Parathyroid adenoma (tissue), 2 donors: ENCODE results near the gene ATP6V1F.

Experiments
- H2AFZ ChIP-seq: fragments of 300-600 bp; sonication (generic); one replicate; pipeline ENCODE4 v1.7.0; 2017; ENCODE audit warnings: antibody characterized with exemption, mild to moderate bottlenecking
- H3K27ac ChIP-seq: fragments of 300-600 bp; sonication (generic); one replicate; pipeline ENCODE4 v1.7.0; 2017
- H3K27me3 ChIP-seq: fragments of 300-600 bp; sonication (generic); one replicate; pipeline ENCODE4 v1.7.0; 2017; ENCODE audit warnings: low read length; ENCODE audit not compliant: control insufficient read depth, insufficient read depth
- H3K36me3 ChIP-seq: fragments of 300-600 bp; sonication (generic); one replicate; pipeline ENCODE4 v1.7.0; 2017; ENCODE audit warnings: low read length; ENCODE audit not compliant: control insufficient read depth, insufficient read depth
- H3K4me1 ChIP-seq: fragments of 300-600 bp; sonication (generic); one replicate; pipeline ENCODE4 v1.7.0; 2017; ENCODE audit warnings: control low read depth
- H3K4me2 ChIP-seq: fragments of 300-600 bp; sonication (generic); one replicate; pipeline ENCODE4 v1.7.0; 2017; ENCODE audit warnings: low read length
- H3K4me3 ChIP-seq: fragments of 300-600 bp; sonication (generic); one replicate; pipeline ENCODE4 v1.7.0; 2017; ENCODE audit warnings: low read depth, low read length
- H3K79me2 ChIP-seq: fragments of 300-600 bp; sonication (generic); one replicate; pipeline ENCODE4 v1.7.0; 2017; ENCODE audit warnings: control low read depth
- H3K9ac ChIP-seq: fragments of 300-600 bp; sonication (generic); one replicate; pipeline ENCODE4 v1.7.0; 2017; ENCODE audit warnings: mild to moderate bottlenecking
- H3K9me3 ChIP-seq: fragments of 300-600 bp; sonication (generic); one replicate; pipeline ENCODE4 v1.7.0; 2017; ENCODE audit warnings: low read length; ENCODE audit not compliant: control insufficient read depth
- TF ChIP-seq, protein P1 (sequence below): fragments of 300-600 bp; sonication (generic); IDR thresholded peaks from one replicate; pipeline ENCODE4 v1.7.0; 2017; ENCODE audit warnings: antibody characterized with exemption, mild to moderate bottlenecking
- donor health status: primary hyperparathyroidism.

ATP6V1F gene

DNA sequence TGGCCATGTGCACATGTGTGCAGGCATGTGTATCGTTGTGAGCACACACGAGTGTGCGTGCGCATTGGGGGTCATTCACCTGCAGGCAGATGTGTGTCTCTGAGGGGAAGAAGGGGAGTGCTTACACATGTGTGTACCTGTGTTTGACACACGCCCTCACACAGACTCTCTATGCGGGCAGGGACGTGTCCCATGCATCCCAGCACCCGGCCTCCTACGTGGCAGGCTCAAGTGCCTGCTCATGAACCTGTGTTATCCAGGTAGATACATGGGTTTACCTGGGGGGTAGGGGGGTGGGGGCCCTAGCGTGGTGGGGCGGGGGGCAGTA lies 29.2 kb downstream of the ATP6V1F start:
- TF ChIP-seq, protein P1, sequence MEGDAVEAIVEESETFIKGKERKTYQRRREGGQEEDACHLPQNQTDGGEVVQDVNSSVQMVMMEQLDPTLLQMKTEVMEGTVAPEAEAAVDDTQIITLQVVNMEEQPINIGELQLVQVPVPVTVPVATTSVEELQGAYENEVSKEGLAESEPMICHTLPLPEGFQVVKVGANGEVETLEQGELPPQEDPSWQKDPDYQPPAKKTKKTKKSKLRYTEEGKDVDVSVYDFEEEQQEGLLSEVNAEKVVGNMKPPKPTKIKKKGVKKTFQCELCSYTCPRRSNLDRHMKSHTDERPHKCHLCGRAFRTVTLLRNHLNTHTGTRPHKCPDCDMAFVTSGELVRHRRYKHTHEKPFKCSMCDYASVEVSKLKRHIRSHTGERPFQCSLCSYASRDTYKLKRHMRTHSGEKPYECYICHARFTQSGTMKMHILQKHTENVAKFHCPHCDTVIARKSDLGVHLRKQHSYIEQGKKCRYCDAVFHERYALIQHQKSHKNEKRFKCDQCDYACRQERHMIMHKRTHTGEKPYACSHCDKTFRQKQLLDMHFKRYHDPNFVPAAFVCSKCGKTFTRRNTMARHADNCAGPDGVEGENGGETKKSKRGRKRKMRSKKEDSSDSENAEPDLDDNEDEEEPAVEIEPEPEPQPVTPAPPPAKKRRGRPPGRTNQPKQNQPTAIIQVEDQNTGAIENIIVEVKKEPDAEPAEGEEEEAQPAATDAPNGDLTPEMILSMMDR, result no peak
- no peak overlapping the region for H3K9ac ChIP-seq
- no peaks in the 10 kb centered on the region for H3K27me3 ChIP-seq
- H2AFZ ChIP-seq, result no peak overlapping the region
- H3K36me3 ChIP-seq, result no peaks in the 10 kb centered on the region
- H3K4me2 ChIP-seq, result no peak overlapping the region
- no peaks in the 10 kb centered on the region for H3K4me1 ChIP-seq
- H3K9me3 ChIP-seq, result no peaks in the 10 kb centered on the region
- no peak overlapping the region for H3K27ac ChIP-seq
- no peak overlapping the region for H3K4me3 ChIP-seq
- no peaks in the 10 kb centered on the region for H3K79me2 ChIP-seq

DNA sequence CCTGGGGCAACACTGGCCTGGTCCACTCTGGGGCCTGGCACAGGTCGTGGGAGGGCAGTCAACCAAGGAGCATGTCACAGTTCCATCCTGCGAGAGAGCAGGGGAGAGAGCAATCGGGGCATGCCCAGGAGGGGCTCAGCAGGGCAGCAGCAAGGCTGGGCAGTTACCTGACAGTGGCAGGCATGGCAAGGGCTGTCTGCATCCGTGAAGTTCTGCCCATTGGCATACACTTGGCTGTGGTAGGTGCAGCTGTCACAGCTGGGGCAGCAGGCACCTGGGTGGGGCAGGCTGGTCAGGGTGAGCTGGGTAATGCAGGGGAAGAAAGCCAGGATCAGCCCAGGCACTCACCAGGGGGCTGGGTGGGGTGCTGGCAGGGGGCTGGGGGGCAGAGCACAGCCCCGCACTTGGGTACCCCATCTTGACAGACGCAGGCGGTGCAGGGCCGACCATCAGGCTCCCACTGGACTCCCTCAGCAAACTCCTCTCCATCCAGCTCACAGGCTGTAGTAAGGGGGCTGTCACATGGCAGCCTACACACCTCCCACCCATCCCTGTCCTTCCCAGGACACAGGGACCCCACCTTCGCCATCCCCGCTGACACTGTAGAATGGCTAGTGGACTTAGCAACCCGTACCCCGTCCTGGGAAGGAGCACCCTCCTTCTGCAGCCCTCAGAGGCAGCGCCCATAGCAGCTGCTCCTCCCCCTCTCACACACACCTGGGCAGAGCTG lies 30.0 kb downstream of the ATP6V1F start:
- Histone ChIP-seq H3K4me2 (no peak overlapping the region), H3K79me2 (no peaks in the 10 kb centered on the region), H3K27ac (no peak overlapping the region), H3K27me3 (no peaks in the 10 kb centered on the region), H3K4me1 (no peaks in the 10 kb centered on the region), H3K36me3 (no peaks in the 10 kb centered on the region), H3K4me3 (no peak overlapping the region), H3K9me3 (no peaks in the 10 kb centered on the region), H2AFZ (no peak overlapping the region), H3K9ac (no peak overlapping the region)
- TF ChIP-seq, protein P1, result no peak

GRCh38 chr7:128893251-128894100 lies 30.8 kb downstream of the ATP6V1F start:
- H3K4me2 ChIP-seq, result no peak overlapping the region
- H3K27me3 ChIP-seq, result no peaks in the 10 kb centered on the region
- no peak overlapping the region for H3K4me3 ChIP-seq
- TF ChIP-seq, protein P1, result no peak
- H3K9me3 ChIP-seq, result no peaks in the 10 kb centered on the region
- no peak overlapping the region for H2AFZ ChIP-seq
- H3K36me3 ChIP-seq, result no peaks in the 10 kb centered on the region
- H3K79me2 ChIP-seq, result no peaks in the 10 kb centered on the region
- H3K4me1 ChIP-seq, result no peaks in the 10 kb centered on the region
- no peak overlapping the region for H3K27ac ChIP-seq
- H3K9ac ChIP-seq, result no peak overlapping the region

GRCh38 chr7:128894101-128894440 lies 31.4 kb downstream of the ATP6V1F start:
- Histone ChIP-seq H3K4me3 (no peak overlapping the region), H3K79me2 (no peaks in the 10 kb centered on the region), H3K9me3 (no peaks in the 10 kb centered on the region), H3K9ac (no peak overlapping the region), H3K4me1 (no peaks in the 10 kb centered on the region), H3K4me2 (no peak overlapping the region), H2AFZ (no peak overlapping the region), H3K36me3 (no peaks in the 10 kb centered on the region), H3K27me3 (no peaks in the 10 kb centered on the region), H3K27ac (no peak overlapping the region)
- TF ChIP-seq, protein P1, result no peak
